Measurements from ENCODE around the gene TRIM29. TPM values are rescaled to one million over a fixed set of nuclear protein-coding genes. Genes with fewer than 3 reads are reported as not detected.

The TRIM29 gene
- total and polyA plus RNA-seq, 2 of the 4 experiments (the other 2 are of a cell fraction) = not detected

- no peak overlapping the region for H3K4me3 ChIP-seq (ENCODE audit: insufficient read depth, low read depth, low read length)
- no peak overlapping the region for H3K27ac ChIP-seq (ENCODE audit: insufficient read depth, low read length)
- no peaks in the 10 kb centered on the region; the same call in 1 of the 2 replicates for H4K20me1 ChIP-seq (ENCODE audit: insufficient read depth, low read length)
- no peak overlapping the region for H3K18ac ChIP-seq (ENCODE audit: low read depth, low read length)
- ChIA-PET POLR2A (ENCODE audit: unreplicated experiment) (no interaction called here), CTCF (interaction anchor here (1.3 kb wide), 1 partner anchor 10 kb away, joined by 4 read pairs; no protein-coding TSS in a partner anchor)
- no peak overlapping the region for H2AK9ac ChIP-seq (replicated peaks; ENCODE audit: low read depth, low read length, poor library complexity)
- no peak overlapping the region for H4K8ac ChIP-seq (ENCODE audit: low read depth in 2 of 2, low read length in 2 of 2)
- H2BK120ac ChIP-seq (ENCODE audit: low read depth, low read length) = no peak overlapping the region
- no peak overlapping the region for H2BK15ac ChIP-seq (ENCODE audit: low read depth, low read length)
- no peak overlapping the region for H3K9ac ChIP-seq (ENCODE audit: low read depth, low read length)
- no peak overlapping the region for H3K56ac ChIP-seq (ENCODE audit: extremely low read depth, insufficient read depth, low read length)
- 40% methylated on average over 1 of the region's 9 CpGs; no CpG with 5 or more reads in 1 of the 2 experiments for WGBS, 2 experiments (ENCODE audit: extremely low coverage in 2 of 2, insufficient read length in 1 of 2)
- BruUV-seq (replicated peaks) = no TSS peak
- no peak overlapping the region for H3K14ac ChIP-seq (replicated peaks; ENCODE audit: low read depth, low read length)
- H2BK20ac ChIP-seq (ENCODE audit: low read depth, low read length) = no peak overlapping the region
- H2AFZ ChIP-seq (replicated peaks; ENCODE audit: low read length, poor library complexity) = no peak overlapping the region
- peaks cover 52% of the 10 kb centered on the region for H3K27me3 ChIP-seq (ENCODE audit: control insufficient read depth, insufficient read depth, low read length)
- H4K91ac ChIP-seq (ENCODE audit: insufficient read depth, low read depth, low read length) = no peak overlapping the region
- H3K79me1 ChIP-seq (ENCODE audit: low read depth in 1 of 2, low read length in 2 of 2) = no peaks in the 10 kb centered on the region
- H3K9me1 ChIP-seq (ENCODE audit: insufficient read depth, low read length) = no peaks in the 10 kb centered on the region
- no peak overlapping the region for H4K5ac ChIP-seq (ENCODE audit: low read depth, low read length)
- no peak overlapping the region for H3K4me2 ChIP-seq (ENCODE audit: low read depth, low read length)
- H2AK5ac ChIP-seq (ENCODE audit: low read depth, low read length) = no peak overlapping the region
- no peak overlapping the region for H3K4ac ChIP-seq (ENCODE audit: low read depth, low read length)
- H3K4me1 ChIP-seq (ENCODE audit: control insufficient read depth, insufficient read depth, low read length) = no peaks in the 10 kb centered on the region
- no peak for DNase-seq
- dilution Hi-C loops (cut with HindIII; ENCODE audit: low sequenced_read_pairs, unreplicated experiment) (no loop called here), intact Hi-C loops (cut with micrococcal nuclease) (no loop called here), in situ Hi-C loops (cut with MboI; ENCODE audit: low sequenced_read_pairs) (loop anchor here (25.0 kb wide), 1 partner anchor 756 kb away; no protein-coding TSS in a partner anchor)
- H3K23ac ChIP-seq (ENCODE audit: low read depth, low read length) = no peak overlapping the region
- H2BK5ac ChIP-seq (ENCODE audit: low read depth, low read length, poor library complexity, severe bottlenecking) = no peak overlapping the region
- H3K36me3 ChIP-seq (ENCODE audit: control insufficient read depth, insufficient read depth, low read length) = no peaks in the 10 kb centered on the region
- no peak for ATAC-seq (ENCODE audit: low read depth)
- TF ChIP-seq ELK1 (IDR thresholded peaks at IDR 0.05; ENCODE audit: borderline replicate concordance, low read depth, low read length) = no peak
- no peaks in the 10 kb centered on the region for H3K9me3 ChIP-seq (ENCODE audit: control insufficient read depth, insufficient read depth, low read length)
These were observed 19.9 kb downstream of the TRIM29 start for GRCh38 chr11:120117991-120118390.

Data from IMR-90 (cell line).